GM23338 (cell line): ENCODE measurements around the gene PAPPA. TPM values are rescaled to one million over a fixed set of nuclear protein-coding genes. Genes with fewer than 3 reads are reported as not detected.

Source experiments
- ATAC-seq: fragments of 200-7000 bp; cut with Tn5 transposase; 3 replicates; pipeline ENCODE4 v1.9.1; 2020
- DNase-seq: peaks from one replicate; pipeline ENCODE4 v3.0.0-alpha.2; 2015; ENCODE audit warnings: low spot score
- H2AFZ ChIP-seq: fragments of 200-600 bp; sonication (generic); 2 replicates; pipeline ENCODE4 v1.8.0; 2016; ENCODE audit warnings: antibody characterized with exemption, mild to moderate bottlenecking, moderate library complexity
- H3F3A ChIP-seq: fragments of 200-600 bp; sonication (generic); replicated peaks from 2 replicates; pipeline ENCODE4 v1.8.0; 2017; ENCODE audit warnings: antibody characterized with exemption, mixed run types, low read depth
- H3K27ac ChIP-seq: fragments of 200-600 bp; sonication (generic); 2 replicates; pipeline ENCODE4 v1.6.1; 2016; ENCODE audit warnings: low read depth
- H3K27me3 ChIP-seq: fragments of 200-600 bp; sonication (generic); 2 replicates; pipeline ENCODE4 v1.8.0; 2016; ENCODE audit warnings: mild to moderate bottlenecking, mixed run types, moderate library complexity; ENCODE audit not compliant: insufficient read depth
- H3K36me3 ChIP-seq: fragments of 200-600 bp; sonication (generic); 2 replicates; pipeline ENCODE4 v1.8.0; 2016; ENCODE audit warnings: mild to moderate bottlenecking; ENCODE audit not compliant: insufficient read depth
- H3K4me1 ChIP-seq: fragments of 200-600 bp; sonication (generic); 2 replicates; pipeline ENCODE4 v1.8.0; 2016; ENCODE audit warnings: mild to moderate bottlenecking, moderate library complexity; ENCODE audit not compliant: insufficient read depth
- H3K4me2 ChIP-seq: fragments of 200-600 bp; sonication (generic); 2 replicates; pipeline ENCODE4 v1.7.1; 2017; ENCODE audit warnings: mixed run types
- H3K4me3 ChIP-seq: fragments of 200-600 bp; sonication (generic); 2 replicates; pipeline ENCODE4 v1.6.1; 2016; ENCODE audit warnings: mixed run types
- H3K79me2 ChIP-seq: fragments of 200-600 bp; sonication (generic); replicated peaks from 2 replicates; pipeline ENCODE4 v1.8.0; 2017; ENCODE audit warnings: mild to moderate bottlenecking; ENCODE audit not compliant: insufficient read depth
- H3K9me2 ChIP-seq: fragments of 200-600 bp; sonication (generic); 2 replicates; pipeline ENCODE4 v1.8.0; 2017; ENCODE audit not compliant: insufficient read depth
- H4K20me1 ChIP-seq: fragments of 200-600 bp; sonication (generic); replicated peaks from 2 replicates; pipeline ENCODE4 v1.8.0; 2017; ENCODE audit warnings: mild to moderate bottlenecking; ENCODE audit not compliant: insufficient read depth
- H3K27ac Mint-ChIP-seq: 2 replicates; pipeline ENCODE4 v1.8.0; 2020; ENCODE audit warnings: inconsistent platforms, mild to moderate bottlenecking, moderate library complexity, mixed read lengths
- H3K27me3 Mint-ChIP-seq: 3 replicates; pipeline ENCODE4 v1.8.0; 2022; ENCODE audit warnings: low read depth, mild to moderate bottlenecking, moderate library complexity, mixed read lengths, inconsistent platforms; ENCODE audit not compliant: insufficient read depth, poor library complexity
- H3K36me3 Mint-ChIP-seq: 3 replicates; pipeline ENCODE4 v1.8.0; 2021; ENCODE audit warnings: low read depth, mild to moderate bottlenecking, inconsistent platforms, moderate library complexity, mixed read lengths
- H3K4me1 Mint-ChIP-seq: 3 replicates; pipeline ENCODE4 v1.8.0; 2020; ENCODE audit warnings: mild to moderate bottlenecking, inconsistent platforms, mixed read lengths
- H3K4me3 Mint-ChIP-seq: 3 replicates; pipeline ENCODE4 v1.8.0; 2021; ENCODE audit warnings: moderate library complexity, mild to moderate bottlenecking, inconsistent platforms, mixed read lengths
- H3K9me3 Mint-ChIP-seq: 3 replicates; pipeline ENCODE4 v1.8.0; 2020; ENCODE audit warnings: moderate library complexity, mild to moderate bottlenecking, inconsistent platforms, mixed read lengths
- CREB1 ChIP-seq: fragments of 250-450 bp; sonication (Bioruptor Pico); IDR thresholded peaks from 2 replicates; pipeline ENCODE4 v1.5.0; 2020; ENCODE audit warnings: low read depth, mild to moderate bottlenecking, moderate library complexity
- EZH2 ChIP-seq: fragments of 200-600 bp; sonication (generic); IDR thresholded peaks from one replicate; pipeline ENCODE4 v1.8.0; 2017; ENCODE audit warnings: antibody characterized with exemption, mild to moderate bottlenecking, low read depth; ENCODE audit not compliant: unreplicated experiment
- EZH2phosphoT487 ChIP-seq: fragments of 200-600 bp; sonication (generic); IDR thresholded peaks from one replicate; pipeline ENCODE4 v1.8.1; 2018; ENCODE audit warnings: antibody characterized with exemption; ENCODE audit not compliant: unreplicated experiment
- JUNB ChIP-seq: IDR thresholded peaks from one replicate; pipeline ENCODE4 v1.6.1; 2016; ENCODE audit warnings: antibody characterized with exemption; ENCODE audit not compliant: unreplicated experiment
- NANOG ChIP-seq: IDR thresholded peaks from 2 replicates; pipeline ENCODE4 v1.6.1; 2016; ENCODE audit warnings: antibody characterized with exemption, borderline replicate concordance
- POLR2AphosphoS5 ChIP-seq: IDR thresholded peaks from 2 replicates; pipeline ENCODE4 v1.6.1; 2016; ENCODE audit warnings: antibody characterized with exemption, low read depth
- STAT1 ChIP-seq: IDR thresholded peaks from one replicate; pipeline ENCODE4 v1.6.1; 2016; ENCODE audit warnings: antibody characterized with exemption; ENCODE audit not compliant: unreplicated experiment
- ZNF114 ChIP-seq: fragments of 250-450 bp; sonication (Bioruptor Pico); IDR thresholded peaks from 2 replicates; pipeline ENCODE4 v1.5.0; 2020; ENCODE audit warnings: mild to moderate bottlenecking, moderate library complexity
- ZNF331 ChIP-seq: fragments of 250-450 bp; sonication (Bioruptor Pico); IDR thresholded peaks from 2 replicates; pipeline ENCODE4 v1.5.0; 2020; ENCODE audit warnings: low read depth, mild to moderate bottlenecking, moderate library complexity
- polyA plus RNA-seq: library from polyadenylated mRNA; unstranded; fragments of >200 nt; fragmentation: Nextera tagmentation; extraction: Ambion mirVana; gene quantifications from 2 replicates; pipeline ENCODE4 v1.2.1, GENCODE V29; 2016
- total RNA-seq: library from RNA; depleted of rRNA; stranded (reverse); fragments of >200 nt; shearing (Covaris generic); gene quantifications from 2 replicates; pipeline ENCODE4 v1.2.3, GENCODE V29; 2014
- TF ChIP-seq, protein P1 (sequence below): IDR thresholded peaks from one replicate; pipeline ENCODE4 v1.6.1; 2018; ENCODE audit warnings: antibody characterized with exemption; ENCODE audit not compliant: unreplicated experiment
- TF ChIP-seq, protein P2 (sequence below): fragments of 250-450 bp; sonication (Bioruptor Pico); IDR thresholded peaks from 2 replicates; pipeline ENCODE4 v1.5.0; 2020; ENCODE audit warnings: mild to moderate bottlenecking, moderate library complexity
- TF ChIP-seq, protein P3 (sequence below), 2 experiments: fragments of 200-600 bp in 1 of 2; sonication (generic) in 1 of 2; conservative IDR thresholded peaks; 2 replicates each; pipeline versions ENCODE4 v1.5.1 to v1.6.1; 2016 to 2017; ENCODE audit warnings: antibody characterized with exemption in 2 of 2, low read depth in 2 of 2, mild to moderate bottlenecking in 2 of 2, moderate library complexity in 1 of 2
- TF ChIP-seq, protein P4 (sequence below): IDR thresholded peaks from 2 replicates; pipeline ENCODE4 v1.6.1; 2016; ENCODE audit warnings: antibody characterized with exemption

PAPPA gene
- total and polyA plus RNA-seq, 2 experiments from 2014 or later, result 0.38 to 0.66 TPM

DNA sequence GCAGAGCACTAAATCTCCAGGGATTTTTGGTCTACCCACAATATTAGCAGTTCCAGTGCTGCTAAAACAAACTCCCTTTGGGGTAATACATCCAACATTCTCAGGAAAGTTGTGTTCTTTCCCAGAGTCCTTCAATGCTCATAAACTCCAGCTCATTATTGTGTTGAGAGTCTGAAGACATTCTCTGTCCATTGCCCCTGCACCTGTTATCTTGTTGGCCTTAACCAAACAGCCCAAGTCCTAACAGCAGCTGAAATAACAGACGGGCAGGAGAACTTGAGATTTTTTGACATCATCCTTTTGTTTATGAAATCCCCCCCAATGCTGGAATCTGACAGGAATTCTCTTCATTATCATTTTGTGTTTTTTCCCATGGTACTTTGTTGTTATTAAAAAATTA lies 110.8 kb downstream of the PAPPA start:
- H3F3A ChIP-seq, result no peaks in the 10 kb centered on the region
- Mint-ChIP-seq H3K27me3 (peaks cover 7% of the 10 kb centered on the region), H3K27ac (no peak overlapping the region), H3K4me1 (no peaks in the 10 kb centered on the region), H3K4me3 (no peak overlapping the region), H3K36me3 (no peaks in the 10 kb centered on the region), H3K9me3 (no peaks in the 10 kb centered on the region)
- H3K79me2 ChIP-seq, result no peaks in the 10 kb centered on the region
- H3K4me1 ChIP-seq, result no peaks in the 10 kb centered on the region
- DNase-seq (no peak), ATAC-seq (no peak)
- H3K4me2 ChIP-seq, result no peak overlapping the region
- no peaks in the 10 kb centered on the region for H3K9me2 ChIP-seq
- H2AFZ ChIP-seq, result no peak overlapping the region
- TF ChIP-seq NANOG, result no peak
- no peak for TF ChIP-seq JUNB
- TF ChIP-seq ZNF331 (CRISPR knock-in tag), result no peak
- TF ChIP-seq CREB1 (CRISPR knock-in tag), result no peak
- TF ChIP-seq, protein P1, sequence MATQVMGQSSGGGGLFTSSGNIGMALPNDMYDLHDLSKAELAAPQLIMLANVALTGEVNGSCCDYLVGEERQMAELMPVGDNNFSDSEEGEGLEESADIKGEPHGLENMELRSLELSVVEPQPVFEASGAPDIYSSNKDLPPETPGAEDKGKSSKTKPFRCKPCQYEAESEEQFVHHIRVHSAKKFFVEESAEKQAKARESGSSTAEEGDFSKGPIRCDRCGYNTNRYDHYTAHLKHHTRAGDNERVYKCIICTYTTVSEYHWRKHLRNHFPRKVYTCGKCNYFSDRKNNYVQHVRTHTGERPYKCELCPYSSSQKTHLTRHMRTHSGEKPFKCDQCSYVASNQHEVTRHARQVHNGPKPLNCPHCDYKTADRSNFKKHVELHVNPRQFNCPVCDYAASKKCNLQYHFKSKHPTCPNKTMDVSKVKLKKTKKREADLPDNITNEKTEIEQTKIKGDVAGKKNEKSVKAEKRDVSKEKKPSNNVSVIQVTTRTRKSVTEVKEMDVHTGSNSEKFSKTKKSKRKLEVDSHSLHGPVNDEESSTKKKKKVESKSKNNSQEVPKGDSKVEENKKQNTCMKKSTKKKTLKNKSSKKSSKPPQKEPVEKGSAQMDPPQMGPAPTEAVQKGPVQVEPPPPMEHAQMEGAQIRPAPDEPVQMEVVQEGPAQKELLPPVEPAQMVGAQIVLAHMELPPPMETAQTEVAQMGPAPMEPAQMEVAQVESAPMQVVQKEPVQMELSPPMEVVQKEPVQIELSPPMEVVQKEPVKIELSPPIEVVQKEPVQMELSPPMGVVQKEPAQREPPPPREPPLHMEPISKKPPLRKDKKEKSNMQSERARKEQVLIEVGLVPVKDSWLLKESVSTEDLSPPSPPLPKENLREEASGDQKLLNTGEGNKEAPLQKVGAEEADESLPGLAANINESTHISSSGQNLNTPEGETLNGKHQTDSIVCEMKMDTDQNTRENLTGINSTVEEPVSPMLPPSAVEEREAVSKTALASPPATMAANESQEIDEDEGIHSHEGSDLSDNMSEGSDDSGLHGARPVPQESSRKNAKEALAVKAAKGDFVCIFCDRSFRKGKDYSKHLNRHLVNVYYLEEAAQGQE, result no peak
- no peak for TF ChIP-seq ZNF114
- TF ChIP-seq, protein P2, sequence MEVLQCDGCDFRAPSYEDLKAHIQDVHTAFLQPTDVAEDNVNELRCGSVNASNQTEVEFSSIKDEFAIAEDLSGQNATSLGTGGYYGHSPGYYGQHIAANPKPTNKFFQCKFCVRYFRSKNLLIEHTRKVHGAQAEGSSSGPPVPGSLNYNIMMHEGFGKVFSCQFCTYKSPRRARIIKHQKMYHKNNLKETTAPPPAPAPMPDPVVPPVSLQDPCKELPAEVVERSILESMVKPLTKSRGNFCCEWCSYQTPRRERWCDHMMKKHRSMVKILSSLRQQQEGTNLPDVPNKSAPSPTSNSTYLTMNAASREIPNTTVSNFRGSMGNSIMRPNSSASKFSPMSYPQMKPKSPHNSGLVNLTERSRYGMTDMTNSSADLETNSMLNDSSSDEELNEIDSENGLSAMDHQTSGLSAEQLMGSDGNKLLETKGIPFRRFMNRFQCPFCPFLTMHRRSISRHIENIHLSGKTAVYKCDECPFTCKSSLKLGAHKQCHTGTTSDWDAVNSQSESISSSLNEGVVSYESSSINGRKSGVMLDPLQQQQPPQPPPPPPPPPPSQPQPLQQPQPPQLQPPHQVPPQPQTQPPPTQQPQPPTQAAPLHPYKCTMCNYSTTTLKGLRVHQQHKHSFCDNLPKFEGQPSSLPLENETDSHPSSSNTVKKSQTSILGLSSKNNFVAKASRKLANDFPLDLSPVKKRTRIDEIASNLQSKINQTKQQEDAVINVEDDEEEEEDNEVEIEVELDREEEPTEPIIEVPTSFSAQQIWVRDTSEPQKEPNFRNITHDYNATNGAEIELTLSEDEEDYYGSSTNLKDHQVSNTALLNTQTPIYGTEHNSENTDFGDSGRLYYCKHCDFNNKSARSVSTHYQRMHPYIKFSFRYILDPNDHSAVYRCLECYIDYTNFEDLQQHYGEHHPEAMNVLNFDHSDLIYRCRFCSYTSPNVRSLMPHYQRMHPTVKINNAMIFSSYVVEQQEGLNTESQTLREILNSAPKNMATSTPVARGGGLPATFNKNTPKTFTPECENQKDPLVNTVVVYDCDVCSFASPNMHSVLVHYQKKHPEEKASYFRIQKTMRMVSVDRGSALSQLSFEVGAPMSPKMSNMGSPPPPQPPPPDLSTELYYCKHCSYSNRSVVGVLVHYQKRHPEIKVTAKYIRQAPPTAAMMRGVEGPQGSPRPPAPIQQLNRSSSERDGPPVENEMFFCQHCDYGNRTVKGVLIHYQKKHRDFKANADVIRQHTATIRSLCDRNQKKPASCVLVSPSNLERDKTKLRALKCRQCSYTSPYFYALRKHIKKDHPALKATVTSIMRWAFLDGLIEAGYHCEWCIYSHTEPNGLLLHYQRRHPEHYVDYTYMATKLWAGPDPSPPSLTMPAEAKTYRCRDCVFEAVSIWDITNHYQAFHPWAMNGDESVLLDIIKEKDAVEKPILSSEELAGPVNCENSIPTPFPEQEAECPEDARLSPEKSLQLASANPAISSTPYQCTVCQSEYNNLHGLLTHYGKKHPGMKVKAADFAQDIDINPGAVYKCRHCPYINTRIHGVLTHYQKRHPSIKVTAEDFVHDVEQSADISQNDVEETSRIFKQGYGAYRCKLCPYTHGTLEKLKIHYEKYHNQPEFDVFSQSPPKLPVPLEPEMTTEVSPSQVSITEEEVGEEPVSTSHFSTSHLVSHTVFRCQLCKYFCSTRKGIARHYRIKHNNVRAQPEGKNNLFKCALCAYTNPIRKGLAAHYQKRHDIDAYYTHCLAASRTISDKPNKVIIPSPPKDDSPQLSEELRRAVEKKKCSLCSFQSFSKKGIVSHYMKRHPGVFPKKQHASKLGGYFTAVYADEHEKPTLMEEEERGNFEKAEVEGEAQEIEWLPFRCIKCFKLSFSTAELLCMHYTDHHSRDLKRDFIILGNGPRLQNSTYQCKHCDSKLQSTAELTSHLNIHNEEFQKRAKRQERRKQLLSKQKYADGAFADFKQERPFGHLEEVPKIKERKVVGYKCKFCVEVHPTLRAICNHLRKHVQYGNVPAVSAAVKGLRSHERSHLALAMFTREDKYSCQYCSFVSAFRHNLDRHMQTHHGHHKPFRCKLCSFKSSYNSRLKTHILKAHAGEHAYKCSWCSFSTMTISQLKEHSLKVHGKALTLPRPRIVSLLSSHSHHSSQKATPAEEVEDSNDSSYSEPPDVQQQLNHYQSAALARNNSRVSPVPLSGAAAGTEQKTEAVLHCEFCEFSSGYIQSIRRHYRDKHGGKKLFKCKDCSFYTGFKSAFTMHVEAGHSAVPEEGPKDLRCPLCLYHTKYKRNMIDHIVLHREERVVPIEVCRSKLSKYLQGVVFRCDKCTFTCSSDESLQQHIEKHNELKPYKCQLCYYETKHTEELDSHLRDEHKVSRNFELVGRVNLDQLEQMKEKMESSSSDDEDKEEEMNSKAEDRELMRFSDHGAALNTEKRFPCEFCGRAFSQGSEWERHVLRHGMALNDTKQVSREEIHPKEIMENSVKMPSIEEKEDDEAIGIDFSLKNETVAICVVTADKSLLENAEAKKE (CRISPR knock-in tag), result no peak
- no peak for TF ChIP-seq STAT1
- TF ChIP-seq, protein P3, sequence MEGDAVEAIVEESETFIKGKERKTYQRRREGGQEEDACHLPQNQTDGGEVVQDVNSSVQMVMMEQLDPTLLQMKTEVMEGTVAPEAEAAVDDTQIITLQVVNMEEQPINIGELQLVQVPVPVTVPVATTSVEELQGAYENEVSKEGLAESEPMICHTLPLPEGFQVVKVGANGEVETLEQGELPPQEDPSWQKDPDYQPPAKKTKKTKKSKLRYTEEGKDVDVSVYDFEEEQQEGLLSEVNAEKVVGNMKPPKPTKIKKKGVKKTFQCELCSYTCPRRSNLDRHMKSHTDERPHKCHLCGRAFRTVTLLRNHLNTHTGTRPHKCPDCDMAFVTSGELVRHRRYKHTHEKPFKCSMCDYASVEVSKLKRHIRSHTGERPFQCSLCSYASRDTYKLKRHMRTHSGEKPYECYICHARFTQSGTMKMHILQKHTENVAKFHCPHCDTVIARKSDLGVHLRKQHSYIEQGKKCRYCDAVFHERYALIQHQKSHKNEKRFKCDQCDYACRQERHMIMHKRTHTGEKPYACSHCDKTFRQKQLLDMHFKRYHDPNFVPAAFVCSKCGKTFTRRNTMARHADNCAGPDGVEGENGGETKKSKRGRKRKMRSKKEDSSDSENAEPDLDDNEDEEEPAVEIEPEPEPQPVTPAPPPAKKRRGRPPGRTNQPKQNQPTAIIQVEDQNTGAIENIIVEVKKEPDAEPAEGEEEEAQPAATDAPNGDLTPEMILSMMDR (conservative IDR thresholded peaks at IDR 0.05; ENCODE audit: low read depth in 2 of 2), result no peak
- TF ChIP-seq EZH2, result no peak
- TF ChIP-seq POLR2AphosphoS5, result no peak
- TF ChIP-seq, protein P4, sequence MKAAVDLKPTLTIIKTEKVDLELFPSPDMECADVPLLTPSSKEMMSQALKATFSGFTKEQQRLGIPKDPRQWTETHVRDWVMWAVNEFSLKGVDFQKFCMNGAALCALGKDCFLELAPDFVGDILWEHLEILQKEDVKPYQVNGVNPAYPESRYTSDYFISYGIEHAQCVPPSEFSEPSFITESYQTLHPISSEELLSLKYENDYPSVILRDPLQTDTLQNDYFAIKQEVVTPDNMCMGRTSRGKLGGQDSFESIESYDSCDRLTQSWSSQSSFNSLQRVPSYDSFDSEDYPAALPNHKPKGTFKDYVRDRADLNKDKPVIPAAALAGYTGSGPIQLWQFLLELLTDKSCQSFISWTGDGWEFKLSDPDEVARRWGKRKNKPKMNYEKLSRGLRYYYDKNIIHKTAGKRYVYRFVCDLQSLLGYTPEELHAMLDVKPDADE, result no peak
- TF ChIP-seq EZH2phosphoT487, result no peak
- no peak overlapping the region for H3K4me3 ChIP-seq
- H4K20me1 ChIP-seq, result no peaks in the 10 kb centered on the region
- peaks cover 11% of the 10 kb centered on the region for H3K27me3 ChIP-seq
- H3K36me3 ChIP-seq, result no peaks in the 10 kb centered on the region
- no peak overlapping the region for H3K27ac ChIP-seq
